ENCODE data around the gene CENPVL3. TPM values are rescaled to one million over a fixed set of nuclear protein-coding genes. Genes with fewer than 3 reads are reported as not detected.
"Not testable (repeated sequence)": the region's sequence is repeated elsewhere in the genome, so short reads cannot be mapped to it uniquely, and the experiment has no call there.

CENPVL3 gene
- total and polyA plus RNA-seq, 9 of the 15 experiments (the other 6 are each of a cell fraction or from before 2014, with no cell fraction given): not detected

- H3K4me2 ChIP-seq (ENCODE audit: insufficient read depth, low read length); ATAC-seq; H3K27ac ChIP-seq (ENCODE audit: extremely low read depth, low read depth, low read length); H2AFZ ChIP-seq (ENCODE audit: low read depth, low read length); H3K9me3 ChIP-seq (replicated peaks; ENCODE audit: control insufficient read depth, insufficient read depth, low read depth, low read length); BruUV-seq (replicated peaks); in situ Hi-C loops (cut with MboI); H3K4me3 ChIP-seq; H3K9ac ChIP-seq (ENCODE audit: insufficient read depth in 1 of 2, low read depth in 2 of 2, low read length in 2 of 2); H3K27me3 ChIP-seq (ENCODE audit: control insufficient read depth in 2 of 2, insufficient read depth in 2 of 2, low read length in 2 of 2); H3K9me1 ChIP-seq (ENCODE audit: control insufficient read depth, insufficient read depth, low read length); H3K36me3 ChIP-seq (ENCODE audit: control insufficient read depth, insufficient read depth, low read length); H3K4me1 ChIP-seq (replicated peaks in 1 of 2; ENCODE audit: control insufficient read depth in 2 of 2, insufficient read depth in 2 of 2, low read length in 2 of 2); DNase-seq (ENCODE audit: extremely low read depth in 1 of 4, low spot score in 3 of 4); H3K79me2 ChIP-seq (ENCODE audit: control insufficient read depth, insufficient read depth, low read length); H4K20me1 ChIP-seq (replicated peaks; ENCODE audit: control insufficient read depth, insufficient read depth, low read length); FAIRE-seq; POLR2A ChIA-PET; CTCF ChIA-PET (ENCODE audit: low intra/inter-chr PET ratio); intact Hi-C loops (cut with micrococcal nuclease): not testable (repeated sequence)
- 4% methylated on average over 7 of the region's 7 CpGs for WGBS (ENCODE audit: insufficient coverage, low coverage, missing lambda C conversion rate)
Observed at GRCh38 chrX:51636511-51636910, 17.8 kb upstream of the CENPVL3 start.

- peak; percentile 71 for ATAC-seq
- TF ChIP-seq EZH2 (IDR thresholded peaks at IDR 0.05; ENCODE audit: borderline replicate concordance, low read depth, low read length) (no peak), SMC3 (conservative IDR thresholded peaks at IDR 0.05; ENCODE audit: insufficient read depth, low read depth, low read length) (0 out of 2 replicates have a peak, but pooled peaks have one; percentile 14), SPI1 (IDR thresholded peaks at IDR 0.05; ENCODE audit: borderline replicate concordance, low read depth, low read length) (no peak), ZKSCAN8 (CRISPR knock-in tag; IDR thresholded peaks at IDR 0.05) (no peak), EWSR1 (IDR thresholded peaks at IDR 0.05; ENCODE audit: borderline replicate concordance, low read depth, partially characterized antibody) (no peak), KAT2B (IDR thresholded peaks at IDR 0.05; ENCODE audit: low read depth, low read length) (no peak), CTCF (IDR thresholded peaks at IDR 0.05 in 2 of 3, conservative IDR thresholded peaks at IDR 0.05 in 1 of 3; ENCODE audit: insufficient read depth in 2 of 3, low read depth in 1 of 3, low read length in 3 of 3) (peak; percentile 26 to 64 (median 60); a peak in 5 of 6 replicates), YY1 (IDR thresholded peaks at IDR 0.05; ENCODE audit: borderline replicate concordance in 1 of 3, control insufficient read depth in 1 of 3, extremely low read depth in 1 of 3, insufficient read depth in 3 of 3, insufficient read length in 1 of 3, insufficient replicate concordance in 2 of 3, low read depth in 1 of 3, low read length in 2 of 3) (no peak), RAD21 (CRISPR knock-in tag; conservative IDR thresholded peaks at IDR 0.05 in 1 of 2, IDR thresholded peaks at IDR 0.05 in 1 of 2) (peak; percentile 37 to 64), SNAPC5 (CRISPR knock-in tag; IDR thresholded peaks at IDR 0.05) (no peak)
Observed at GRCh38 chrX:51614353-51615012, 4.2 kb downstream of the CENPVL3 start.

More at GRCh38 chrX:51614353-51615012, 4.2 kb downstream of the CENPVL3 start:
- Histone ChIP-seq H3K4me2 (ENCODE audit: insufficient read depth, low read length) (no peak overlapping the region), H3K4me1 (replicated peaks in 1 of 2; ENCODE audit: control insufficient read depth in 2 of 2, insufficient read depth in 2 of 2, low read length in 2 of 2) (no peaks in the 10 kb centered on the region), H3K9me3 (replicated peaks; ENCODE audit: control insufficient read depth, insufficient read depth, low read depth, low read length) (no peaks in the 10 kb centered on the region), H3K27me3 (ENCODE audit: control insufficient read depth in 2 of 2, insufficient read depth in 2 of 2, low read length in 2 of 2) (no peaks in the 10 kb centered on the region), H3K79me2 (ENCODE audit: control insufficient read depth, insufficient read depth, low read length) (no peaks in the 10 kb centered on the region), H3K4me3 (no peak overlapping the region), H2AFZ (ENCODE audit: low read depth, low read length) (no peak overlapping the region), H3K9me1 (ENCODE audit: control insufficient read depth, insufficient read depth, low read length) (no peaks in the 10 kb centered on the region), H3K36me3 (ENCODE audit: control insufficient read depth, insufficient read depth, low read length) (no peaks in the 10 kb centered on the region), H4K20me1 (replicated peaks; ENCODE audit: control insufficient read depth, insufficient read depth, low read length) (no peaks in the 10 kb centered on the region), H3K9ac (ENCODE audit: insufficient read depth in 1 of 2, low read depth in 2 of 2, low read length in 2 of 2) (no peak overlapping the region), H3K27ac (ENCODE audit: extremely low read depth, low read depth, low read length) (no peak overlapping the region)
- FAIRE-seq: peak; percentile 75
- peak; percentile 17 to 30 (median 24) for DNase-seq (ENCODE audit: extremely low read depth in 1 of 4, low spot score in 3 of 4)
- ChIA-PET POLR2A (no interaction called here), CTCF (ENCODE audit: low intra/inter-chr PET ratio) (no interaction called here)
- WGBS (ENCODE audit: insufficient coverage, low coverage, missing lambda C conversion rate): 2% methylated on average over 7 of the region's 7 CpGs
- in situ Hi-C loops (cut with MboI) (no loop called here), intact Hi-C loops (cut with micrococcal nuclease) (loop anchor here (10.0 kb wide), 1 partner anchor 130 kb away; no protein-coding TSS in a partner anchor)
- BruUV-seq (replicated peaks): no TSS peak

Measured in K562 (cell line).